Measurements from ENCODE around the gene DNAJC15. TPM values are rescaled to one million over a fixed set of nuclear protein-coding genes. Genes with fewer than 3 reads are reported as not detected.

The DNAJC15 gene
- total and polyA plus RNA-seq, 2 donors (not counting 3 experiments of a cell fraction or from before 2014, with no cell fraction given) = 21.8 to 40.8 TPM

- no peak for FAIRE-seq
- DNase-seq (ENCODE audit: low read depth, low spot score) = no peak
- H3K79me2 ChIP-seq (ENCODE audit: control insufficient read depth, insufficient read depth, low read length) = no peaks in the 10 kb centered on the region
- CTCF ChIA-PET = interaction anchor here (1.5 kb wide), 1 partner anchor 43 kb away, joined by 6 read pairs; no protein-coding TSS in a partner anchor
- H3K4me2 ChIP-seq (ENCODE audit: insufficient read depth, low read length) = no peak overlapping the region
- no peak for TF ChIP-seq CTCF (IDR thresholded peaks at IDR 0.05; ENCODE audit: extremely low read depth in 1 of 2, insufficient read depth in 1 of 2, low read depth in 1 of 2, low read length in 2 of 2)
- no peak for TF ChIP-seq EZH2 (IDR thresholded peaks at IDR 0.05; ENCODE audit: borderline replicate concordance, low read depth, low read length, severe bottlenecking)
- dilution Hi-C loops (cut with MboI; ENCODE audit: extremely low pct_ligation_motif_present, low sequenced_read_pairs) (no loop called here), intact Hi-C loops (cut with micrococcal nuclease) (no loop called here)
- no peak overlapping the region for H3K4me3 ChIP-seq (replicated peaks in 1 of 3; ENCODE audit: insufficient read depth in 1 of 3, low read depth in 1 of 3, low read length in 3 of 3)
- no peaks in the 10 kb centered on the region for H3K36me3 ChIP-seq (ENCODE audit: control insufficient read depth in 2 of 2, extremely low read depth in 1 of 2, insufficient read depth in 2 of 2, low read length in 2 of 2)
- no peaks in the 10 kb centered on the region for H3K9me3 ChIP-seq (replicated peaks; ENCODE audit: control insufficient read depth, insufficient read depth, low read length)
- H3K27ac ChIP-seq (ENCODE audit: insufficient read depth, low read depth, low read length) = no peak overlapping the region
- no TSS peak for BruUV-seq (replicated peaks)
- POLR2A ChIA-PET = no interaction called here
- peaks cover 0 to 5% of the 10 kb centered on the region in 2 experiments for H3K27me3 ChIP-seq (ENCODE audit: control insufficient read depth in 2 of 2, insufficient read depth in 2 of 2, low read length in 2 of 2)
- H3K4me1 ChIP-seq (ENCODE audit: control insufficient read depth, extremely low read depth, insufficient read depth, low read length) = no peaks in the 10 kb centered on the region
- H3K9me1 ChIP-seq (replicated peaks; ENCODE audit: control insufficient read depth, extremely low read depth, insufficient read depth, low read length) = no peaks in the 10 kb centered on the region
- no peaks in the 10 kb centered on the region for H4K20me1 ChIP-seq (replicated peaks; ENCODE audit: control insufficient read depth, extremely low read depth, insufficient read depth, low read length)
- H3K9ac ChIP-seq (replicated peaks; ENCODE audit: extremely low read depth, insufficient read depth, low read length) = no peak overlapping the region
- H2AFZ ChIP-seq (ENCODE audit: low read depth, low read length) = no peak overlapping the region
Observed at GRCh38 chr13:43128504-43128961, 105.1 kb downstream of the DNAJC15 start.

- H3K79me2 ChIP-seq (ENCODE audit: control insufficient read depth, insufficient read depth, low read length) = no peaks in the 10 kb centered on the region
- DNase-seq (ENCODE audit: low read depth, low spot score) = no peak
- no peak for FAIRE-seq
- peaks cover 0 to 5% of the 10 kb centered on the region in 2 experiments for H3K27me3 ChIP-seq (ENCODE audit: control insufficient read depth in 2 of 2, insufficient read depth in 2 of 2, low read length in 2 of 2)
- no peak overlapping the region for H3K4me3 ChIP-seq (replicated peaks in 1 of 3; ENCODE audit: insufficient read depth in 1 of 3, low read depth in 1 of 3, low read length in 3 of 3)
- no peak overlapping the region for H3K4me2 ChIP-seq (ENCODE audit: insufficient read depth, low read length)
- no peak overlapping the region for H2AFZ ChIP-seq (ENCODE audit: low read depth, low read length)
- H3K9me1 ChIP-seq (replicated peaks; ENCODE audit: control insufficient read depth, extremely low read depth, insufficient read depth, low read length) = no peaks in the 10 kb centered on the region
- intact Hi-C loops (cut with micrococcal nuclease) = no loop called here
- no TSS peak for BruUV-seq (replicated peaks)
- ChIA-PET POLR2A (no interaction called here), CTCF (interaction anchor here (1.5 kb wide), 1 partner anchor 44 kb away, joined by 6 read pairs; no protein-coding TSS in a partner anchor)
- H3K27ac ChIP-seq (ENCODE audit: insufficient read depth, low read depth, low read length) = no peak overlapping the region
- H4K20me1 ChIP-seq (replicated peaks; ENCODE audit: control insufficient read depth, extremely low read depth, insufficient read depth, low read length) = no peaks in the 10 kb centered on the region
- TF ChIP-seq MYC (IDR thresholded peaks at IDR 0.05; ENCODE audit: low read depth, low read length) (no peak), GATA2 (IDR thresholded peaks at IDR 0.05; ENCODE audit: insufficient read depth, insufficient read length, low read depth, low read length) (no peak), POLR2AphosphoS5 (IDR thresholded peaks at IDR 0.05; ENCODE audit: insufficient read depth, low read depth, low read length) (no peak), CTCF (IDR thresholded peaks at IDR 0.05; ENCODE audit: extremely low read depth in 1 of 2, insufficient read depth in 1 of 2, low read depth in 1 of 2, low read length in 2 of 2) (no peak), FOS (IDR thresholded peaks at IDR 0.05; ENCODE audit: borderline replicate concordance, insufficient read depth, low read length) (no peak), POLR2A (IDR thresholded peaks at IDR 0.05; ENCODE audit: low read depth, low read length) (no peak), EZH2 (IDR thresholded peaks at IDR 0.05; ENCODE audit: borderline replicate concordance, low read depth, low read length, severe bottlenecking) (no peak), JUN (IDR thresholded peaks at IDR 0.05; ENCODE audit: borderline replicate concordance, insufficient read depth, insufficient read length, low read depth) (no peak), MAX (IDR thresholded peaks at IDR 0.05; ENCODE audit: insufficient read depth, insufficient read length) (no peak)
- dilution Hi-C loops (cut with MboI; ENCODE audit: extremely low pct_ligation_motif_present, low sequenced_read_pairs) = no loop called here
- H3K9me3 ChIP-seq (replicated peaks; ENCODE audit: control insufficient read depth, insufficient read depth, low read length) = no peaks in the 10 kb centered on the region
- H3K9ac ChIP-seq (replicated peaks; ENCODE audit: extremely low read depth, insufficient read depth, low read length) = no peak overlapping the region
- H3K4me1 ChIP-seq (ENCODE audit: control insufficient read depth, extremely low read depth, insufficient read depth, low read length) = no peaks in the 10 kb centered on the region
- H3K36me3 ChIP-seq (ENCODE audit: control insufficient read depth in 2 of 2, extremely low read depth in 1 of 2, insufficient read depth in 2 of 2, low read length in 2 of 2) = no peaks in the 10 kb centered on the region
Observed at GRCh38 chr13:43129066-43129465, 105.7 kb downstream of the DNAJC15 start.
